H1 (cell line): Measurements from ENCODE around the gene ASXL2. TPM values are rescaled to one million over a fixed set of nuclear protein-coding genes. Genes with fewer than 3 reads are reported as not detected.

Source experiments
- CTCF ChIA-PET: fragments of 300-600 bp; sonication (Branson Sonifier 250); formaldehyde crosslinking; loops from one replicate; lab custom pipeline; 2021; ENCODE audit not compliant: partially characterized antibody; lab: Charles Lee
- POLR2A ChIA-PET: fragments of 300-600 bp; sonication (Branson Sonifier 250); formaldehyde crosslinking; loops from one replicate; lab custom pipeline; 2021; ENCODE audit warnings: inconsistent platforms; ENCODE audit not compliant: partially characterized antibody; lab: Charles Lee
- DNase-seq, 2 experiments: peaks; one replicate each; pipeline versions ENCODE4 v3.0.0 to v3.0.0-alpha.2; 2010 to 2022; ENCODE audit warnings: low spot score in 2 of 2, low read depth in 1 of 2, mixed read lengths in 1 of 2
- FAIRE-seq: peaks from 2 replicates; lab custom pipeline; 2011; peaks lifted over from hg19 to GRCh38; lab: Jason Lieb, UNC
- H2AFZ ChIP-seq: 2 replicates; pipeline ENCODE4 v1.8.1; 2012; ENCODE audit warnings: low read length, inconsistent platforms
- H2AK5ac ChIP-seq: 2 replicates; pipeline ENCODE4 v1.6.1; 2013; ENCODE audit warnings: low read depth, low read length
- H2BK120ac ChIP-seq: replicated peaks from 2 replicates; pipeline ENCODE3; 2013; ENCODE audit warnings: low read depth, low read length, inconsistent platforms
- H2BK12ac ChIP-seq: 2 replicates; pipeline ENCODE4 v1.6.1; 2013; ENCODE audit warnings: low read depth, low read length
- H2BK15ac ChIP-seq: 2 replicates; pipeline ENCODE4 v1.6.1; 2013; ENCODE audit warnings: low read length
- H2BK20ac ChIP-seq: 2 replicates; pipeline ENCODE4 v1.6.1; 2013; ENCODE audit warnings: low read length
- H2BK5ac ChIP-seq: 2 replicates; pipeline ENCODE4 v1.6.1; 2013; ENCODE audit warnings: low read depth, low read length
- H3K14ac ChIP-seq: 2 replicates; pipeline ENCODE4 v1.6.1; 2013; ENCODE audit warnings: inconsistent platforms; ENCODE audit not compliant: insufficient read length
- H3K18ac ChIP-seq: 2 replicates; pipeline ENCODE4 v1.6.1; 2013; ENCODE audit warnings: low read length; ENCODE audit errors: extremely low read depth
- H3K23ac ChIP-seq: 2 replicates; pipeline ENCODE4 v1.6.1; 2013; ENCODE audit warnings: inconsistent platforms; ENCODE audit not compliant: insufficient read length
- H3K23me2 ChIP-seq: 2 replicates; pipeline ENCODE4 v1.6.1; 2013; ENCODE audit warnings: low read depth, low read length
- H3K27ac ChIP-seq: 2 replicates; pipeline ENCODE4 v1.6.1; 2011; ENCODE audit warnings: low read depth, low read length, inconsistent platforms
- H3K27me3 ChIP-seq, 4 experiments: replicated peaks in 1 of 4; 1 replicate in 1 of 4; 2 replicates in 3 of 4; pipeline versions ENCODE4 v1.6.1 to v1.8.1; 2011 to 2013; ENCODE audit warnings: low read length in 3 of 4, mild to moderate bottlenecking in 3 of 4, inconsistent platforms in 2 of 4, mixed read lengths in 2 of 4, moderate library complexity in 1 of 4; ENCODE audit not compliant: control insufficient read depth in 3 of 4, insufficient read depth in 3 of 4; ENCODE audit errors: extremely low read depth in 1 of 4
- H3K36me3 ChIP-seq, 4 experiments: 2 replicates each; pipeline versions ENCODE4 v1.6.1 to v1.8.1; 2011 to 2013; ENCODE audit warnings: mild to moderate bottlenecking in 4 of 4, low read length in 3 of 4, moderate library complexity in 2 of 4, control low read depth in 1 of 4, inconsistent platforms in 1 of 4; ENCODE audit not compliant: insufficient read depth in 4 of 4, control insufficient read depth in 2 of 4
- H3K4ac ChIP-seq: replicated peaks from 2 replicates; pipeline ENCODE3; 2013; ENCODE audit warnings: low read length, low read depth, mixed read lengths, inconsistent platforms; ENCODE audit not compliant: insufficient read length
- H3K4me1 ChIP-seq, 4 experiments: replicated peaks in 1 of 4; 1 replicate in 1 of 4; 2 replicates in 3 of 4; pipeline versions ENCODE4 v1.6.1 to v1.8.1; 2011 to 2013; ENCODE audit warnings: low read length in 3 of 4, inconsistent platforms in 2 of 4, mixed read lengths in 1 of 4; ENCODE audit not compliant: insufficient read depth in 4 of 4, control insufficient read depth in 3 of 4
- H3K4me2 ChIP-seq, 2 experiments: 2 replicates each; pipeline versions ENCODE4 v1.6.1 to v1.8.1; 2011 to 2013; ENCODE audit warnings: low read depth in 2 of 2, low read length in 2 of 2, control low read depth in 1 of 2, inconsistent platforms in 1 of 2, mild to moderate bottlenecking in 1 of 2; ENCODE audit not compliant: insufficient read depth in 1 of 2
- H3K4me3 ChIP-seq, 4 experiments: fragments of 200-600, 300-600 bp in 1 of 4; sonication (generic), shearing (Covaris generic), sonication (Bioruptor Twin) in 1 of 4; 2 replicates each; pipeline versions ENCODE4 v1.5.1 to v1.8.1; 2011 to 2016; ENCODE audit warnings: low read length in 4 of 4, low read depth in 3 of 4, control low read depth in 2 of 4, inconsistent platforms in 2 of 4, mild to moderate bottlenecking in 2 of 4, mixed read lengths in 1 of 4, moderate library complexity in 1 of 4; ENCODE audit not compliant: insufficient read depth in 2 of 4; ENCODE audit errors: extremely low read depth in 1 of 4
- H3K56ac ChIP-seq: replicated peaks from 2 replicates; pipeline ENCODE3; 2013; ENCODE audit warnings: low read depth, mild to moderate bottlenecking, mixed read lengths, low read length, inconsistent platforms; ENCODE audit not compliant: insufficient read length
- H3K79me1 ChIP-seq: 2 replicates; pipeline ENCODE4 v1.6.1; 2013; ENCODE audit warnings: low read depth, low read length, control low read depth
- H3K79me2 ChIP-seq, 2 experiments: 2 replicates each; pipeline versions ENCODE4 v1.6.1 to v1.8.1; 2012 to 2013; ENCODE audit warnings: low read length in 2 of 2, mild to moderate bottlenecking in 2 of 2, inconsistent platforms in 1 of 2; ENCODE audit not compliant: insufficient read depth in 2 of 2, control insufficient read depth in 1 of 2
- H3K9ac ChIP-seq, 4 experiments: replicated peaks in 1 of 4; 1 replicate in 1 of 4; 2 replicates in 3 of 4; pipeline versions ENCODE4 v1.6.1 to v1.8.1; 2011 to 2013; ENCODE audit warnings: low read depth in 3 of 4, low read length in 3 of 4, control low read depth in 2 of 4, mild to moderate bottlenecking in 2 of 4, moderate library complexity in 2 of 4, inconsistent platforms in 1 of 4; ENCODE audit errors: extremely low read depth in 1 of 4
- H3K9me3 ChIP-seq, 2 experiments: 2 replicates each; pipeline versions ENCODE4 v1.6.1 to v1.8.1; 2012 to 2013; ENCODE audit warnings: mild to moderate bottlenecking in 2 of 2, moderate library complexity in 2 of 2, control low read depth in 1 of 2, inconsistent platforms in 1 of 2, low read depth in 1 of 2, low read length in 1 of 2, mixed read lengths in 1 of 2; ENCODE audit not compliant: insufficient read depth in 2 of 2
- H4K20me1 ChIP-seq, 2 experiments: replicated peaks in 1 of 2; 2 replicates each; pipeline versions ENCODE3 to v1.8.1; 2011 to 2013; ENCODE audit warnings: inconsistent platforms in 2 of 2, low read length in 2 of 2, mild to moderate bottlenecking in 1 of 2; ENCODE audit not compliant: insufficient read depth in 2 of 2, control insufficient read depth in 1 of 2
- H4K5ac ChIP-seq: 2 replicates; pipeline ENCODE4 v1.6.1; 2013; ENCODE audit warnings: low read length, low read depth, mixed read lengths, inconsistent platforms; ENCODE audit not compliant: insufficient read length
- H4K8ac ChIP-seq: 2 replicates; pipeline ENCODE4 v1.8.0; 2013; ENCODE audit warnings: mild to moderate bottlenecking, moderate library complexity, low read length, inconsistent platforms; ENCODE audit not compliant: insufficient read depth; ENCODE audit errors: extremely low read depth
- H4K91ac ChIP-seq: replicated peaks from 2 replicates; pipeline ENCODE3; 2013; ENCODE audit warnings: low read length, mixed read lengths, inconsistent platforms; ENCODE audit not compliant: insufficient read length
- BCL11A ChIP-seq, 2 experiments: IDR thresholded peaks; one replicate each; pipeline ENCODE4 v1.6.1; 2011; ENCODE audit warnings: low read depth in 2 of 2, low read length in 2 of 2, mild to moderate bottlenecking in 2 of 2
- CHD1 ChIP-seq: IDR thresholded peaks from 2 replicates; pipeline ENCODE4 v1.6.1; 2012; ENCODE audit warnings: low read depth, low read length, improper control_type of control experiment
- EP300 ChIP-seq, 2 experiments: IDR thresholded peaks; 1 replicate in 1 of 2; 2 replicates in 1 of 2; pipeline ENCODE4 v1.6.1; 2011 to 2012; ENCODE audit warnings: low read depth in 2 of 2, low read length in 2 of 2, mild to moderate bottlenecking in 2 of 2, borderline replicate concordance in 1 of 2, inconsistent platforms in 1 of 2, moderate library complexity in 1 of 2
- FOSL1 ChIP-seq: IDR thresholded peaks from 2 replicates; pipeline ENCODE4 v1.6.1; 2011; ENCODE audit warnings: mild to moderate bottlenecking, low read depth, low read length, moderate library complexity; ENCODE audit not compliant: insufficient read depth
- GABPA ChIP-seq: IDR thresholded peaks from 2 replicates; pipeline ENCODE4 v1.6.1; 2011; ENCODE audit warnings: mild to moderate bottlenecking, low read length, moderate library complexity, borderline replicate concordance; ENCODE audit not compliant: insufficient read depth
- RAD21 ChIP-seq, 2 experiments: IDR thresholded peaks in 1 of 2; conservative IDR thresholded peaks in 1 of 2; 2 replicates each; pipeline ENCODE4 v1.6.1; 2011; ENCODE audit warnings: low read depth in 2 of 2, low read length in 2 of 2, improper control_type of control experiment in 1 of 2, inconsistent platforms in 1 of 2, mild to moderate bottlenecking in 1 of 2, moderate library complexity in 1 of 2
- RXRA ChIP-seq: IDR thresholded peaks from 2 replicates; pipeline ENCODE4 v1.6.1; 2011; ENCODE audit warnings: low read depth, mild to moderate bottlenecking, low read length, moderate library complexity; ENCODE audit not compliant: insufficient read depth
- SIRT6 ChIP-seq: IDR thresholded peaks from one replicate; pipeline ENCODE4 v1.7.1; 2012; ENCODE audit warnings: low read length, inconsistent platforms
- SIX5 ChIP-seq: IDR thresholded peaks from 2 replicates; pipeline ENCODE4 v1.6.1; 2011; ENCODE audit warnings: mild to moderate bottlenecking, low read depth, low read length
- SUZ12 ChIP-seq: fragments of 200-600 bp; sonication (generic); IDR thresholded peaks from 2 replicates; pipeline ENCODE4 v1.6.1; 2012; ENCODE audit warnings: mild to moderate bottlenecking, inconsistent platforms, low read length, moderate library complexity, mixed read lengths
- whole genome bisulfite sequencing, 2 experiments: shearing (Covaris generic) in 1 of 2; methylation state at CpG; one replicate each; pipeline versions ENCODE4 v1.1.6 to v1.1.7; 2013 to 2015; ENCODE audit warnings: low lambda C conversion rate in 2 of 2, mixed read lengths in 2 of 2, inconsistent platforms in 1 of 2, low coverage in 1 of 2, missing lambda C conversion rate in 1 of 2; ENCODE audit not compliant: insufficient replicate concordance in 2 of 2, insufficient coverage in 1 of 2, insufficient read length in 1 of 2; ENCODE audit errors: extremely low coverage in 1 of 2, missing lambda C conversion rate in 1 of 2; 5-methylcytosine and 5-hydroxymethylcytosine counted together
- polyA plus RNA-seq, 7 experiments: library from polyadenylated mRNA; depleted of rRNA in 3 of 7; stranded (reverse) in 5 of 7; unstranded in 2 of 7; fragments of >200 nt in 5 of 7; fragments of 200-250 nt in 2 of 7; gene quantifications; 1 replicate in 5 of 7; 2 replicates in 1 of 7; 4 replicates in 1 of 7; pipeline versions ENCODE4 v1.2.1 to v1.2.3, GENCODE V29; 2011 to 2013; ENCODE audit warnings: missing spikeins in 2 of 7, mixed read lengths in 2 of 7
- total RNA-seq: library from RNA; stranded (reverse); fragmentation: NEBNext Ultra II Directional; extraction: Animal tissue kit (Norgen Biotek cat#: 25700); gene quantifications from 2 replicates; pipeline ENCODE4 v1.2.1, GENCODE V29; 2021

Gene ASXL2
- total and polyA plus RNA-seq, 2 of the 8 experiments (the other 6 are each of a cell fraction or from before 2014, with no cell fraction given), result 7.2 to 41.3 TPM

- H4K5ac ChIP-seq, result no peak overlapping the region
- no peak overlapping the region for H3K4me3 ChIP-seq
- no peak overlapping the region for H3K27ac ChIP-seq
- H2AK5ac ChIP-seq, result no peak overlapping the region
- no peaks in the 10 kb centered on the region for H3K27me3 ChIP-seq
- no peaks in the 10 kb centered on the region for H3K79me1 ChIP-seq
- no peaks in the 10 kb centered on the region; a peak in 3 of 8 replicates for H3K36me3 ChIP-seq
- no peaks in the 10 kb centered on the region for H3K23me2 ChIP-seq
- 97% methylated on average over 4 of the region's 4 CpGs; no CpG with 5 or more reads in 1 of the 2 experiments for whole genome bisulfite sequencing, 2 experiments
- H2BK15ac ChIP-seq, result no peak overlapping the region
- H3K4ac ChIP-seq, result no peak overlapping the region
- no peak overlapping the region for H3K18ac ChIP-seq
- H2AFZ ChIP-seq, result no peak overlapping the region
- H3K9ac ChIP-seq, result no peak overlapping the region
- no peak overlapping the region for H4K91ac ChIP-seq
- FAIRE-seq (no peak), DNase-seq (no peak)
- H4K8ac ChIP-seq, result no peak overlapping the region
- CTCF ChIA-PET, result no interaction called here
- no peak overlapping the region for H3K4me2 ChIP-seq
- H3K23ac ChIP-seq, result no peak overlapping the region
- H4K20me1 ChIP-seq, result peaks cover 0 to 1% of the 10 kb centered on the region in 2 experiments
- H2BK12ac ChIP-seq, result no peak overlapping the region
- no peaks in the 10 kb centered on the region for H3K4me1 ChIP-seq
- no peak overlapping the region for H2BK20ac ChIP-seq
- POLR2A ChIA-PET, result interaction anchor here (1.0 kb wide), 1 partner anchor 11 kb away, joined by 6 read pairs; no protein-coding TSS in a partner anchor
- no peak overlapping the region for H2BK5ac ChIP-seq
- H3K14ac ChIP-seq, result no peak overlapping the region
- no peak overlapping the region for H3K56ac ChIP-seq
- no peak overlapping the region for H2BK120ac ChIP-seq
- H3K79me2 ChIP-seq, result no peaks in the 10 kb centered on the region
- no peaks in the 10 kb centered on the region for H3K9me3 ChIP-seq
- TF ChIP-seq SIX5 (no peak), RAD21 (IDR thresholded peaks at IDR 0.05 in 1 of 2, conservative IDR thresholded peaks at IDR 0.05 in 1 of 2; ENCODE audit: low read depth in 2 of 2, low read length in 2 of 2) (no peak), BCL11A (IDR thresholded peaks at IDR 0.05; ENCODE audit: low read depth in 2 of 2, low read length in 2 of 2) (no peak), GABPA (no peak), RXRA (no peak), SIRT6 (no peak), SUZ12 (no peak), CHD1 (no peak), FOSL1 (no peak), EP300 (IDR thresholded peaks at IDR 0.05; ENCODE audit: borderline replicate concordance in 1 of 2, low read depth in 2 of 2, low read length in 2 of 2) (no peak)
Observed at GRCh38 chr2:25784404-25784803, 93.9 kb downstream of the ASXL2 start.
